ENCODE results near the gene VOPP1. TPM values are rescaled to one million over a fixed set of nuclear protein-coding genes. Genes with fewer than 3 reads are reported as not detected.

VOPP1 gene
- total RNA-seq, 1 experiment from 2014 or later: 30.3 TPM

GRCh38 chr7:55484834-55485233 is 87.5 kb downstream of the VOPP1 start:
- H3K4me3 ChIP-seq (replicated peaks in 1 of 2; ENCODE audit: low read depth in 1 of 2, low read length in 2 of 2): no peak overlapping the region
- ATAC-seq (no peak), DNase-seq (ENCODE audit: low read depth, low spot score) (no peak)
- no peak for TF ChIP-seq ATF3 (IDR thresholded peaks at IDR 0.05)
- no peak for TF ChIP-seq CTCF (IDR thresholded peaks at IDR 0.05 in 2 of 3, conservative IDR thresholded peaks at IDR 0.05 in 1 of 3; ENCODE audit: borderline replicate concordance in 1 of 3, insufficient read depth in 1 of 3, low read depth in 2 of 3, low read length in 2 of 3)
- TF ChIP-seq ZBTB33 (IDR thresholded peaks at IDR 0.05; ENCODE audit: extremely low read depth, insufficient replicate concordance, low read length): no peak
- TF ChIP-seq RAD21 (IDR thresholded peaks at IDR 0.05; ENCODE audit: low read depth): no peak
- no peak for TF ChIP-seq EZH2 (IDR thresholded peaks at IDR 0.05)
- TF ChIP-seq YY1 (IDR thresholded peaks at IDR 0.05; ENCODE audit: extremely low read depth, insufficient replicate concordance, low read depth, low read length): no peak
- TF ChIP-seq EGR1 (IDR thresholded peaks at IDR 0.05; ENCODE audit: low read depth): no peak
- TF ChIP-seq EZH2phosphoT487 (IDR thresholded peaks at IDR 0.05; ENCODE audit: borderline replicate concordance): no peak
- TF ChIP-seq CBX3 (IDR thresholded peaks at IDR 0.05; ENCODE audit: low read depth): no peak
- TF ChIP-seq, protein P1, sequence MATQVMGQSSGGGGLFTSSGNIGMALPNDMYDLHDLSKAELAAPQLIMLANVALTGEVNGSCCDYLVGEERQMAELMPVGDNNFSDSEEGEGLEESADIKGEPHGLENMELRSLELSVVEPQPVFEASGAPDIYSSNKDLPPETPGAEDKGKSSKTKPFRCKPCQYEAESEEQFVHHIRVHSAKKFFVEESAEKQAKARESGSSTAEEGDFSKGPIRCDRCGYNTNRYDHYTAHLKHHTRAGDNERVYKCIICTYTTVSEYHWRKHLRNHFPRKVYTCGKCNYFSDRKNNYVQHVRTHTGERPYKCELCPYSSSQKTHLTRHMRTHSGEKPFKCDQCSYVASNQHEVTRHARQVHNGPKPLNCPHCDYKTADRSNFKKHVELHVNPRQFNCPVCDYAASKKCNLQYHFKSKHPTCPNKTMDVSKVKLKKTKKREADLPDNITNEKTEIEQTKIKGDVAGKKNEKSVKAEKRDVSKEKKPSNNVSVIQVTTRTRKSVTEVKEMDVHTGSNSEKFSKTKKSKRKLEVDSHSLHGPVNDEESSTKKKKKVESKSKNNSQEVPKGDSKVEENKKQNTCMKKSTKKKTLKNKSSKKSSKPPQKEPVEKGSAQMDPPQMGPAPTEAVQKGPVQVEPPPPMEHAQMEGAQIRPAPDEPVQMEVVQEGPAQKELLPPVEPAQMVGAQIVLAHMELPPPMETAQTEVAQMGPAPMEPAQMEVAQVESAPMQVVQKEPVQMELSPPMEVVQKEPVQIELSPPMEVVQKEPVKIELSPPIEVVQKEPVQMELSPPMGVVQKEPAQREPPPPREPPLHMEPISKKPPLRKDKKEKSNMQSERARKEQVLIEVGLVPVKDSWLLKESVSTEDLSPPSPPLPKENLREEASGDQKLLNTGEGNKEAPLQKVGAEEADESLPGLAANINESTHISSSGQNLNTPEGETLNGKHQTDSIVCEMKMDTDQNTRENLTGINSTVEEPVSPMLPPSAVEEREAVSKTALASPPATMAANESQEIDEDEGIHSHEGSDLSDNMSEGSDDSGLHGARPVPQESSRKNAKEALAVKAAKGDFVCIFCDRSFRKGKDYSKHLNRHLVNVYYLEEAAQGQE (IDR thresholded peaks at IDR 0.05; ENCODE audit: low read depth): no peak
- TF ChIP-seq JUND (IDR thresholded peaks at IDR 0.05): no peak
- no peak for TF ChIP-seq FOSL1 (IDR thresholded peaks at IDR 0.05; ENCODE audit: low read depth)
- no peak for TF ChIP-seq SRF (IDR thresholded peaks at IDR 0.05; ENCODE audit: low read depth)
- no peak for TF ChIP-seq MAX (IDR thresholded peaks at IDR 0.05)
- no peak for TF ChIP-seq CEBPB (IDR thresholded peaks at IDR 0.05; ENCODE audit: low read depth)
- no peaks in the 10 kb centered on the region for H3K27me3 ChIP-seq (ENCODE audit: insufficient read depth, low read length)
- intact Hi-C loops (cut with micrococcal nuclease): no loop called here
- CTCF ChIA-PET: no interaction called here
- H3K4me1 ChIP-seq (ENCODE audit: control insufficient read depth in 1 of 2, insufficient read depth in 2 of 2, low read length in 2 of 2): no peaks in the 10 kb centered on the region
- POLR2A ChIA-PET: no interaction called here
- H3K9me3 ChIP-seq (ENCODE audit: control insufficient read depth in 1 of 2, insufficient read depth in 1 of 2, low read depth in 1 of 2, low read length in 2 of 2): no peaks in the 10 kb centered on the region
- H3K9me2 ChIP-seq (ENCODE audit: insufficient read depth): no peaks in the 10 kb centered on the region
- H4K20me1 ChIP-seq (ENCODE audit: insufficient read depth): no peaks in the 10 kb centered on the region
- H3K9ac ChIP-seq (ENCODE audit: low read length): no peak overlapping the region
- BruUV-seq (replicated peaks): no TSS peak
- H2AFZ ChIP-seq (ENCODE audit: low read depth, low read length, poor library complexity, severe bottlenecking): no peak overlapping the region
- RAD21 ChIA-PET (ENCODE audit: low non-redundant PET in 1 of 2, low total read pairs in 2 of 2, uncharacterized antibody in 2 of 2, unreplicated experiment in 2 of 2): no interaction called here
- no peak overlapping the region for H3K4me2 ChIP-seq (ENCODE audit: low read length)
- no peak overlapping the region for H3K27ac ChIP-seq (ENCODE audit: low read depth, low read length)
- no peaks in the 10 kb centered on the region for H3K36me3 ChIP-seq (ENCODE audit: control insufficient read depth in 1 of 2, insufficient read depth in 2 of 2, low read length in 2 of 2)
- no peaks in the 10 kb centered on the region for H3K79me2 ChIP-seq (ENCODE audit: insufficient read depth, low read length)

Measured in HCT116 (cell line).